OCI-LY1 (cell line): ENCODE data around the gene DUT.
A peak's percentile ranks its signal among the peaks of the same experiment; 100 is the strongest.

ENCODE experiments used
- H2AFZ ChIP-seq: fragments of 200-600 bp; sonication (generic), shearing (Covaris generic); 2 replicates; pipeline ENCODE4 v1.6.0; 2014; ENCODE audit warnings: antibody characterized with exemption, mild to moderate bottlenecking, low read length
- H3F3A ChIP-seq: fragments of 200-600 bp; sonication (generic), shearing (Covaris generic); 2 replicates; pipeline ENCODE4 v1.6.0; 2014; ENCODE audit warnings: mild to moderate bottlenecking, antibody characterized with exemption, low read length, moderate library complexity; ENCODE audit not compliant: insufficient read depth
- H3K27ac ChIP-seq: fragments of 200-600 bp; sonication (generic); 2 replicates; pipeline ENCODE4 v1.5.1; 2014; ENCODE audit warnings: low read length, mixed run types, mild to moderate bottlenecking, low read depth; ENCODE audit not compliant: poor library complexity, severe bottlenecking
- H3K27me3 ChIP-seq: fragments of 200-600 bp; sonication (generic); 2 replicates; pipeline ENCODE4 v1.6.0; 2014; ENCODE audit warnings: antibody characterized with exemption, mild to moderate bottlenecking, low read length, moderate library complexity; ENCODE audit not compliant: insufficient read depth
- H3K36me3 ChIP-seq: fragments of 200-600 bp; sonication (generic); 2 replicates; pipeline ENCODE4 v1.6.1; 2014; ENCODE audit warnings: mild to moderate bottlenecking, antibody characterized with exemption, low read length, moderate library complexity, mixed read lengths; ENCODE audit not compliant: insufficient read depth
- H3K4me1 ChIP-seq: fragments of 200-600 bp; sonication (generic); 2 replicates; pipeline ENCODE4 v1.5.1; 2014; ENCODE audit warnings: mild to moderate bottlenecking, low read length, moderate library complexity; ENCODE audit not compliant: insufficient read depth, severe bottlenecking
- H3K4me2 ChIP-seq: fragments of 200-600 bp; sonication (generic), shearing (Covaris generic); 2 replicates; pipeline ENCODE4 v1.6.1; 2014; ENCODE audit warnings: low read length
- H3K4me3 ChIP-seq: fragments of 200-600 bp; sonication (generic); 2 replicates; pipeline ENCODE4 v1.5.1; 2014; ENCODE audit warnings: low read length, low read depth, mild to moderate bottlenecking, mixed read lengths; ENCODE audit not compliant: poor library complexity, severe bottlenecking
- H3K79me2 ChIP-seq: fragments of 200-600 bp; shearing (Covaris generic); 2 replicates; pipeline ENCODE4 v1.6.1; 2016; ENCODE audit warnings: mixed run types, low read length, mixed read lengths; ENCODE audit not compliant: insufficient read depth
- H3K9ac ChIP-seq: fragments of 200-600 bp; sonication (generic), shearing (Covaris generic); 2 replicates; pipeline ENCODE4 v1.6.1; 2014; ENCODE audit warnings: mild to moderate bottlenecking, low read length, mixed read lengths
- H3K9me2 ChIP-seq: fragments of 200-600 bp; sonication (generic), shearing (Covaris generic); 2 replicates; pipeline ENCODE4 v1.6.1; 2014; ENCODE audit warnings: low read depth, mild to moderate bottlenecking, low read length, mixed read lengths
- H3K9me3 ChIP-seq: fragments of 200-600 bp; shearing (Covaris generic); 2 replicates; pipeline ENCODE4 v1.6.1; 2014; ENCODE audit warnings: low read length, mixed read lengths
- H4K20me1 ChIP-seq: fragments of 200-600 bp; sonication (generic), shearing (Covaris generic); 2 replicates; pipeline ENCODE4 v1.6.0; 2016; ENCODE audit warnings: mild to moderate bottlenecking, low read length; ENCODE audit not compliant: insufficient read depth
- CTCF ChIP-seq: fragments of 200-600 bp; sonication (generic), shearing (Covaris generic); IDR thresholded peaks from 2 replicates; pipeline ENCODE4 v1.5.1; 2017; ENCODE audit warnings: mild to moderate bottlenecking, antibody characterized with exemption, low read length, moderate library complexity, mixed read lengths
- EZH2 ChIP-seq: fragments of 200-600 bp; sonication (generic), shearing (Covaris generic); IDR thresholded peaks from 2 replicates; pipeline ENCODE4 v1.8.0; 2017; ENCODE audit warnings: borderline replicate concordance, mixed run types, mild to moderate bottlenecking, antibody characterized with exemption, low read length, moderate library complexity, mixed read lengths

Gene DUT

GRCh38 chr15:48333540-48333939 is 2.3 kb downstream of the DUT start:
- H3K4me2 ChIP-seq, result peak overlapping the region; percentile 69
- H3K4me3 ChIP-seq, result peak overlapping the region; percentile 81
- TF ChIP-seq CTCF (no peak), EZH2 (no peak)
- peaks cover 37% of the 10 kb centered on the region for H3K4me1 ChIP-seq
- H3K27ac ChIP-seq, result peak overlapping the region; percentile 74
- peaks cover 26% of the 10 kb centered on the region for H3K79me2 ChIP-seq
- no peaks in the 10 kb centered on the region for H3K9me3 ChIP-seq
- no peaks in the 10 kb centered on the region for H3F3A ChIP-seq
- peaks cover 57% of the 10 kb centered on the region for H3K36me3 ChIP-seq
- H3K9me2 ChIP-seq, result no peaks in the 10 kb centered on the region
- peak overlapping the region; percentile 90 for H3K9ac ChIP-seq
- no peak overlapping the region for H2AFZ ChIP-seq
- no peaks in the 10 kb centered on the region for H4K20me1 ChIP-seq
- no peaks in the 10 kb centered on the region for H3K27me3 ChIP-seq

- Histone ChIP-seq H3K27ac (no peak overlapping the region), H3K9ac (no peak overlapping the region; the same call in none of the 2 replicates), H3K4me2 (peak overlapping the region; percentile 69; the same call in 1 of the 2 replicates), H3K36me3 (peaks cover 63% of the 10 kb centered on the region), H3K4me3 (peak overlapping the region; percentile 81), H4K20me1 (no peaks in the 10 kb centered on the region), H2AFZ (no peak overlapping the region), H3K9me3 (no peaks in the 10 kb centered on the region), H3K79me2 (peaks cover 26% of the 10 kb centered on the region), H3F3A (no peaks in the 10 kb centered on the region), H3K27me3 (no peaks in the 10 kb centered on the region), H3K9me2 (no peaks in the 10 kb centered on the region), H3K4me1 (peaks cover 37% of the 10 kb centered on the region)
- no peak for TF ChIP-seq EZH2
- TF ChIP-seq CTCF, result no peak
These were observed 3.0 kb downstream of the DUT start for GRCh38 chr15:48334260-48334659.

- H3K9ac ChIP-seq, result no peak overlapping the region
- peaks cover 87% of the 10 kb centered on the region for H3K36me3 ChIP-seq
- no peak overlapping the region for H3K27ac ChIP-seq
- no peaks in the 10 kb centered on the region for H3K9me3 ChIP-seq
- peaks cover 27% of the 10 kb centered on the region for H3K4me1 ChIP-seq
- no peak overlapping the region for H2AFZ ChIP-seq
- H3K9me2 ChIP-seq, result no peaks in the 10 kb centered on the region
- no peak overlapping the region for H3K4me3 ChIP-seq
- no peak overlapping the region for H3K4me2 ChIP-seq
- H3F3A ChIP-seq, result 0 out of 2 replicates have a peak, but pooled peaks cover 8% of the 10 kb centered on the region
- TF ChIP-seq CTCF (peak; percentile 56), EZH2 (no peak)
- no peaks in the 10 kb centered on the region for H3K27me3 ChIP-seq
- no peaks in the 10 kb centered on the region for H4K20me1 ChIP-seq
- peaks cover 26% of the 10 kb centered on the region for H3K79me2 ChIP-seq
These were observed 5.7 kb downstream of the DUT start for GRCh38 chr15:48336940-48337339.
